HG03095 (cell line): ENCODE data around the gene KRTAP4-2.
"Not testable (repeated sequence)": the region's sequence is repeated elsewhere in the genome, so short reads cannot be mapped to it uniquely, and the experiment has no call there.

Source experiments
- ATAC-seq: cut with Tn5 transposase; IDR thresholded peaks from one replicate; pipeline ENCODE4 v1.9.1; 2021; ENCODE audit warnings: moderate library complexity; ENCODE audit not compliant: unreplicated experiment

Gene KRTAP4-2

GRCh38 chr17:41163828-41164227, 14.2 kb downstream of the KRTAP4-2 start:
- no peak for ATAC-seq

DNA sequence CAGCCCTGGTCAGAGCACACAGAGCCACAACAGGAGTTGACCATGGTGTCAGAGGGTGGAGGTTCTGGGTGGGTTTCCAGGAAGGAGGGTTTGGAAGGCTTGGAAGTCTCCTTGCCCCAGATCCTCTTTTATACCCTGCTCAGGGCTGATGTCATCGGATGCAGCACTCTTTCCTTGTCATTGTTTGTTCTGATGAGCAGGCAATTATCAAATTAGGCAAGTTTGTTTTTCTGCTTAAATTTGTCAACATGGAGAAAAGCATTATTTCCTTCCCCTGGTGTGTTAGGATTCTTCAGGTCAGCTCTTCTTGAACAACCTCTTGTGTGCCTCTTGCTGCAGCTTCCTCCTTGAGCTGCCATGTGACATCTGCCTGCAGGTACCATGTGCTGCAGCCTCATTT, 17.4 kb downstream of the KRTAP4-2 start, which contains the start of gene KRTAP4-4:
Gene KRTAP4-4 (minus strand): TSS at position 101 of the 400 bp plus-strand sequence. CDS start 57 bp downstream, at position 44.
- ATAC-seq = no peak

GRCh38 chr17:41160190-41160589, 17.8 kb downstream of the KRTAP4-2 start:
- not testable (repeated sequence) for ATAC-seq

- ATAC-seq = no peak
These were observed 24.2 kb downstream of the KRTAP4-2 start for GRCh38 chr17:41153856-41154255.

DNA sequence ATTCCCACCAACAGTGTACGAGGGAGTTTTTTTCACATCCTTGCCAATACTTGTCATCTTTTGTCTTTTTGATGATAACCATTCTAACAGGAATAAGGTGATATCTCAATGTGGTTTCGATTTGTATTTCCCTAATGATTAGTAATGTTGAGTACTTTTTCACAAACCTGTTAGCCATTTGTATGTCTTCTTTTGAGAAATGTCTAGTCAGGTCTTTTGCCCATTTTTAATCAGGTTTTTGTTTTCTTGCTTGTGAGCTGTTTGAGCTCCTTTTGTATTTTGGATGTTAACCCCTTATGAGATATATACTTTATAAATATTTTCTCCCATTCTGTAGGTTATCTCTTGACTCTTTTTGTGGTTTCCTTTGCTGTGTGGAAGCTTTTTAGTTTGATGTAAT, 26.5 kb downstream of the KRTAP4-2 start:
- ATAC-seq = no peak

GRCh38 chr17:41150026-41150425, 28.0 kb downstream of the KRTAP4-2 start:
- no peak for ATAC-seq

- no peak for ATAC-seq
These were observed 28.4 kb downstream of the KRTAP4-2 start, which contains the start of gene KRTAP4-5 for GRCh38 chr17:41149652-41149985. Gene KRTAP4-5, minus strand, starts transcription at chr17:41149825. Its CDS starts 58 bp downstream, at chr17:41149767.

- ATAC-seq = not testable (repeated sequence)
These were observed 28.9 kb downstream of the KRTAP4-2 start for GRCh38 chr17:41148971-41149651.

DNA sequence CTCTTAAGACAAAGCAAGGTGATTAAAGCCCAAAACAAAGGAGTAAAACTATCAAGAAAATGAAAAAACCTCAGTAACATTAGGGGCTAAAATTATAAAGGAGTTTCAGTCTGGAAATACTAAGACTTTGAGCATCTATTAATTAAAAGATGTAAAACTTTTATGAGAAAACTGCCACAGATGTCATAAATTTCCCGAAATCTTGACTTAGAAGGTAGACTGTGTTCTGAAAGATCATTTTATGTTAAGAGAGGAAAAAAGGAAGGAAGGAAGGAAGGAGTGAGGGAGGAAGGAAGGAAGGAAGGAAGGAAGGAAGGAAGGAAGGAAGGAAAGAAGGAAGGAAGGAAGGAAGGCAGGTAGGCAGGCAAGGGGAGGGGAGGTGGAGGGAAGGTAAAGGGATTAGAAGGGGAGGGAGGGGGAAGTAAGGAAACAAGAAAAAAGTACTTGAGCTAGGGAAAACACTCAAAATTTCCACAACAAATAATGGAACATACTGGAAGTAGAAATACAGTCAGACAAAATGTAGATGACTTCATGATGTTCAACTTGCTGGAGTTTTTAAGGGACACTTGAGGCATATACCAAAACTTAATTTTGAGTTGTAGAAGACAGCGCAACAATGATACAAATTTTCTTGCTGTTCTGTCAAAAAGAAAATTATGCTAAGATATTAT, 30.4 kb downstream of the KRTAP4-2 start:
- ATAC-seq = no peak

DNA sequence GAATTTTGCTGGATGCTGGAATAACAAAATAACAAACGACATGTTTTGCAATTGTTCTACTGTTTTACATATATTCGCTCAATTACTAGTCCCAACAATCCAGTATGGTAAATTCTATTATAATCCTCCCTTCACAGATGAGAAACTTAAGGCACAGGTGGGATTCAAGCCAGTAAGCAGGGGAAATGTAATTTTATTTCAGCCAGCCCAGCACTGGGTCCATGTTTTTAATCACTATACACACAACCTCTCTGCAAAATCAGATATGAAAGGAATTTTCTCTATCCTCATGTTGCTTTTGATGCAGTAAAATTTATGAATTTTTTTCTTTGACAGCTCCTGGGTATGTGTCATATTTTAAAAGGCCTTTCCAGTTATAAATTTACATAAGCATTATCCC, 32.8 kb downstream of the KRTAP4-2 start:
- no peak for ATAC-seq

- ATAC-seq = no peak
These were observed 33.2 kb downstream of the KRTAP4-2 start for GRCh38 chr17:41144846-41145245.

GRCh38 chr17:41141361-41141760, 36.7 kb downstream of the KRTAP4-2 start:
- ATAC-seq = no peak

DNA sequence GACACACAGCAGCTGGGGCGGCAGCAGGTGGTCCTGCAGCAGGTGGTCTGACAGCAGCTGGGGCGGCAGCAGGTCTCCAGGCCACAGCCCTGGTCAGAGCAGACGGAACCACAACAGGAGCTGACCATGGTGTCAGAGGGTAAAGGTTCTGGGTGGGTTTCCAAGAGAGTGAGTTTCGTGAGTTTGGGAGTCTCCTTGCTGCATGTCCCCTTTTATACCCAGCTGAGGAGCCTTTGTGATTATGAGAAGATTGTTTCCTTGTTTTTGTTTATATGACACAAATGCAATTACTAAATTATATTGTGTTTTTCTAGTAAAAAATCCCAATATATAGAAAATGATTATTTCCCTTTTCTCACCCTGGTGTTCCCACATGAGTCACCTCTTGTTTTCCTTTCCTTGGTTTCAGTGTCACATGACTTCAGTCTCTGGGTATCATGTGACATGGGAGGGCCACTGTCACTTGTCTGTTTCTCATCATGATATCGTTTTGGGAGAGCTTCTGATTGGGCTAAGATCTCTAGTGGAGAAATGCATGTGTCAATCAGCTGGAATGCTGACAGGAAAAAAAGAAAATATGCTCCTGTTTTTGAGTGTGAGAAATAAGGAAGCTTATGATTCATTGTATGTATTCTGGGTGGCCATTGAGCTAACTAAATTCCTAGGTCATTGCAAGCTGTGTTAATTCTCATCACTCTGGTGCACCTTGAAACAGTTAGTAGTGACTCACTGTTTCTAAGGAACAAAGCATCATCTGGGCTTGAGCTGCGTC, 37.5 kb downstream of the KRTAP4-2 start, which contains the start of gene KRTAP4-6:
Gene KRTAP4-6 (minus strand): TSS at position 185 of the 772 bp plus-strand sequence. CDS start 57 bp downstream, at position 128.
- ATAC-seq = no peak

GRCh38 chr17:41139865-41140264, 38.2 kb downstream of the KRTAP4-2 start:
- ATAC-seq = not testable (repeated sequence)

- ATAC-seq = no peak
These were observed 43.9 kb downstream of the KRTAP4-2 start for GRCh38 chr17:41133880-41134735.

- no peak for ATAC-seq
These were observed 46.0 kb downstream of the KRTAP4-2 start for GRCh38 chr17:41131979-41132378.
